Gastrocnemius medialis (tissue), 4 donors: ENCODE measurements around the gene ADAMTSL3. TPM values are rescaled to one million over a fixed set of nuclear protein-coding genes. Genes with fewer than 3 reads are reported as not detected.

Source experiments
- ATAC-seq, 2 donors: fragments of 150-250 bp; one replicate each; pipeline ENCODE4 v1.9.1; 2016
- DNase-seq, 2 donors: peaks; one replicate each; pipeline ENCODE4 v3.0.0-alpha.2; 2019
- H3K27ac ChIP-seq, 4 donors: fragments of 200-600 bp; sonication (generic); 1 replicate in 1 of 4; 2 replicates in 3 of 4; pipeline ENCODE4 v1.5.1; 2016 to 2018; ENCODE audit warnings: mild to moderate bottlenecking in 2 of 4, moderate library complexity in 1 of 4
- H3K27me3 ChIP-seq, 3 donors: fragments of 200-600 bp; sonication (generic) in 2 of 3; 1 replicate in 1 of 3; 2 replicates in 2 of 3; pipeline versions ENCODE4 v1.5.1 to v1.6.0; 2016 to 2019; ENCODE audit warnings: mild to moderate bottlenecking in 1 of 3, moderate library complexity in 1 of 3
- H3K36me3 ChIP-seq, 2 donors: fragments of 200-600 bp; sonication (generic) in 1 of 2; one replicate each; pipeline ENCODE4 v1.5.1; 2017 to 2018
- H3K4me1 ChIP-seq, 2 donors: fragments of 200-600 bp; sonication (generic) in 1 of 2; one replicate each; pipeline ENCODE4 v1.5.1; 2016 to 2017; ENCODE audit warnings: mild to moderate bottlenecking in 2 of 2
- H3K4me3 ChIP-seq, 4 donors: fragments of 200-600 bp; sonication (generic) in 3 of 4; 1 replicate in 1 of 4; 2 replicates in 3 of 4; pipeline ENCODE4 v1.5.1; 2016 to 2019; ENCODE audit warnings: mild to moderate bottlenecking in 2 of 4
- H3K9me3 ChIP-seq, 3 donors: fragments of 200-600 bp; sonication (generic) in 2 of 3; 1 replicate in 1 of 3; 2 replicates in 2 of 3; pipeline ENCODE4 v1.5.1; 2016 to 2019
- POLR2A ChIP-seq, 2 donors: fragments of 450-650 bp; IDR thresholded peaks; one replicate each; pipeline ENCODE4 v1.6.1; 2017; ENCODE audit warnings: antibody characterized with exemption in 2 of 2, mild to moderate bottlenecking in 2 of 2, moderate library complexity in 2 of 2
- in situ Hi-C, 4 donors: fragments of 200-750 bp; cut with MboI; loops; one replicate each; pipeline versions ENCODE4 v1.15.0 to v1.8.0; 2017; ENCODE audit warnings: low sequenced_read_pairs in 4 of 4
- intact Hi-C: fragments of 100-400 bp; cut with DNase I; formaldehyde crosslinking; loops from one replicate; pipeline ENCODE4 v1.15.1; 2023; ENCODE audit warnings: low total_unique reads
- total RNA-seq, 4 donors: library from RNA; depleted of rRNA; stranded (reverse); fragments of >200 nt; gene quantifications; one replicate each; pipeline versions ENCODE4 v1.1.0 to v1.2.3, GENCODE V29; 2016
- TF ChIP-seq, protein P1 (sequence below), 5 experiments: fragments of 450-650 bp in 3 of 5; fragments of 200-600 bp in 2 of 5; sonication (generic) in 2 of 5; IDR thresholded peaks in 4 of 5; conservative IDR thresholded peaks in 1 of 5; 1 replicate in 4 of 5; 2 replicates in 1 of 5; pipeline ENCODE4 v1.5.1; 2016 to 2019; ENCODE audit warnings: antibody characterized with exemption in 5 of 5, mild to moderate bottlenecking in 3 of 5, moderate library complexity in 3 of 5

Gene ADAMTSL3
- total RNA-seq, 4 donors from 2014 or later, result 0.66 to 2.9 (median 0.76) TPM

DNA sequence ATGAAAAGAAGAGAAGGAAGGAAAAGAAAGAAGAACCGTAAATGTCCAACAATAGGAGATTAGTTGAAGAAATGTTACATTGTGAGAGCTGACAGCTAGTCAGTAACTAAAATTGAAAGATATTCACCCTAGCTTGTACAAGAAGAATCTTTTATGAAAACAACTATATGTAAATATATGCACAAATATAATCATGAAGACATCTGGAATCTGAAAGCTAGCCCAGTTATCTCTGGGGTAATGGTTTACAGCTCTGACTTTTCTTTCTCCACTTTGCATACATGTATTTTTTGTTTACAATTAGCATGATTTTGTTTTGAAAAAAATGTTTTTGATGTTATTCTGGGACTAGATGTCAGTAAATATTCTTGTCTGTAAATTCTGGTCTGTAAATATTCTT, 37.1 kb upstream of the ADAMTSL3 start:
- Histone ChIP-seq H3K9me3 (no peaks in the 10 kb centered on the region), H3K4me3 (no peak overlapping the region), H3K4me1 (no peaks in the 10 kb centered on the region), H3K36me3 (no peaks in the 10 kb centered on the region), H3K27me3 (no peaks in the 10 kb centered on the region), H3K27ac (no peak overlapping the region)
- DNase-seq, result no peak
- in situ Hi-C loops, result no loop called here
- intact Hi-C loops, result no loop called here
- no peak for TF ChIP-seq POLR2A (IDR thresholded peaks at IDR 0.05)
- TF ChIP-seq, protein P1, sequence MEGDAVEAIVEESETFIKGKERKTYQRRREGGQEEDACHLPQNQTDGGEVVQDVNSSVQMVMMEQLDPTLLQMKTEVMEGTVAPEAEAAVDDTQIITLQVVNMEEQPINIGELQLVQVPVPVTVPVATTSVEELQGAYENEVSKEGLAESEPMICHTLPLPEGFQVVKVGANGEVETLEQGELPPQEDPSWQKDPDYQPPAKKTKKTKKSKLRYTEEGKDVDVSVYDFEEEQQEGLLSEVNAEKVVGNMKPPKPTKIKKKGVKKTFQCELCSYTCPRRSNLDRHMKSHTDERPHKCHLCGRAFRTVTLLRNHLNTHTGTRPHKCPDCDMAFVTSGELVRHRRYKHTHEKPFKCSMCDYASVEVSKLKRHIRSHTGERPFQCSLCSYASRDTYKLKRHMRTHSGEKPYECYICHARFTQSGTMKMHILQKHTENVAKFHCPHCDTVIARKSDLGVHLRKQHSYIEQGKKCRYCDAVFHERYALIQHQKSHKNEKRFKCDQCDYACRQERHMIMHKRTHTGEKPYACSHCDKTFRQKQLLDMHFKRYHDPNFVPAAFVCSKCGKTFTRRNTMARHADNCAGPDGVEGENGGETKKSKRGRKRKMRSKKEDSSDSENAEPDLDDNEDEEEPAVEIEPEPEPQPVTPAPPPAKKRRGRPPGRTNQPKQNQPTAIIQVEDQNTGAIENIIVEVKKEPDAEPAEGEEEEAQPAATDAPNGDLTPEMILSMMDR (IDR thresholded peaks at IDR 0.05 in 4 of 5, conservative IDR thresholded peaks at IDR 0.05 in 1 of 5), result no peak
- no peak for ATAC-seq

DNA sequence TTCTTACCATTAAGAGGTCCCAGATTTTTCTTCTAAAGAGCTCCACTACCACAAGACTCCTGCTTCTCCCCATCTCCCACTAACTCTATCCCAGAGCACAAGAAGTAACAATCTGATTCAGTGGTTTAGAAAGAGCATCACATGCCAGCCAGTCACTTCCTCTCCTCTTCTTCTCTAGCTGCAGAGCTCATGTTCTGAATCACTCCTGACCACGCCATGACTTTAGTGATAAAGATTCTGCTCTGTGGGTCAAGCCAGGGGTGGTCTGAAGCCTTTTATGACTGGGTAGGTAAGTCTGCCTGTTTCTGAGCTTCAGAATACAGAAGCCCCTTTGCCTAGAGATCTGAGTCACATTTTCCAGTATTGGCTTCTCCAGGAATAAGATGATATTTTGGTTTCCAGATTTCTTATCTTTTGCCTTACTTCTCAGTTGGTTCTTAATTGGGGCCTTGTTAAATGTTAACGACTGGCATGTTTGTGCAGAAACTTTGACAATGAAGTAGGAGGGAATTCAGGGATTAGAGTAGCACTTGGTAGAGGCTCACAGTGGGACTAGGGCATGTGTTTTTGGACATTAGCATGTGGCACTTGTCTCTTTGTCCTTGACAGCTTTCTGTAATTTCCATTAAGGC, 27.6 kb upstream of the ADAMTSL3 start:
- H3K4me3 ChIP-seq, result no peak overlapping the region
- intact Hi-C loops (no loop called here), in situ Hi-C loops (no loop called here)
- no peaks in the 10 kb centered on the region for H3K9me3 ChIP-seq
- no peaks in the 10 kb centered on the region for H3K27me3 ChIP-seq
- H3K4me1 ChIP-seq, result no peaks in the 10 kb centered on the region
- TF ChIP-seq, protein P1 (IDR thresholded peaks at IDR 0.05 in 4 of 5, conservative IDR thresholded peaks at IDR 0.05 in 1 of 5), result no peak
- TF ChIP-seq POLR2A (IDR thresholded peaks at IDR 0.05), result no peak
- no peaks in the 10 kb centered on the region for H3K36me3 ChIP-seq
- ATAC-seq (no peak), DNase-seq (no peak)
- H3K27ac ChIP-seq, result no peak overlapping the region

DNA sequence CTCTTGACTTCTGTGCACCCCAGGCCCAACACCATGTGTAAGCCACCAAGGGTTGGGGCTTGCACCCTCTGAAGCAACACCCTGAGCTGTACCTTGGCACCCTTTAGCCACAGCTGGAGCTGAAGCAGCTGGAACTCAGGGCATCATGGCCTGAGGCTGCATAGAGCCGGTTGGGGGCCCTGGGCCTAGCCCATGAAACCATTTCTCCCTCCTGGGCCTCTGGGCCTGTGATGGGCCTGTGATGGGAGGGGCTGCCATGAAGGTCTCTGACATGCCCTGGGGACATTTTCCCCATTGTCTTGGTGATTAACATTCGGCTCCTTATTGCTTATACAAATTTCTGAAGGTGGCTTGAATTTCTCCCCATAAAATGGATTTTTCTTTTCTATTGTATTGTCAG, 22.4 kb upstream of the ADAMTSL3 start:
- no peak for DNase-seq
- Histone ChIP-seq H3K27ac (no peak overlapping the region), H3K36me3 (no peaks in the 10 kb centered on the region), H3K9me3 (no peaks in the 10 kb centered on the region), H3K4me1 (no peaks in the 10 kb centered on the region), H3K27me3 (no peaks in the 10 kb centered on the region), H3K4me3 (no peak overlapping the region)
- in situ Hi-C loops, result no loop called here
- TF ChIP-seq POLR2A (IDR thresholded peaks at IDR 0.05), result no peak
- TF ChIP-seq, protein P1 (IDR thresholded peaks at IDR 0.05 in 4 of 5, conservative IDR thresholded peaks at IDR 0.05 in 1 of 5), result no peak
- intact Hi-C loops, result no loop called here
- no peak for ATAC-seq

DNA sequence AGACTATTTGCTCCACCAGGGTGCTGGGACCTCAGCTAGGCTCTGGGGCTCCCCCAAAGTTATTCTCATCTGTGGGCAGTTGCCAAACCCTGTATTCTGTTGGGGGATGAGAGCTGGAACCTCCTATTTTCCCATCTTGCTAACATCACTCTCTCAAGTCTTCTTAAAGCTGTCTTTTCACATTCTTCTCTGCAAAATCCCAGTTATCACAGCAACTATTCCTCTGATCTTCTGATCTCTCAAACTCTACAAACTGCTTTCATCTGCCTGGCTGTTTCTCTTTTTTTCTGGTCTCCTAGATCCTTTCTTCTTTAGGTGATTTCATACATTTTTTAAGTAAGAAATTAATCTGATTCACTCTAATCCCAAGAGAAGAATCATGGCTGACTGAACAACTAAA, 10.7 kb upstream of the ADAMTSL3 start:
- DNase-seq, result no peak
- in situ Hi-C loops (no loop called here), intact Hi-C loops (no loop called here)
- H3K27ac ChIP-seq, result no peak overlapping the region
- H3K4me1 ChIP-seq, result no peaks in the 10 kb centered on the region
- no peak for TF ChIP-seq POLR2A (IDR thresholded peaks at IDR 0.05)
- TF ChIP-seq, protein P1 (IDR thresholded peaks at IDR 0.05 in 4 of 5, conservative IDR thresholded peaks at IDR 0.05 in 1 of 5), result no peak
- H3K4me3 ChIP-seq, result no peak overlapping the region
- ATAC-seq, result no peak
- no peaks in the 10 kb centered on the region for H3K9me3 ChIP-seq
- no peaks in the 10 kb centered on the region for H3K27me3 ChIP-seq
- H3K36me3 ChIP-seq, result no peaks in the 10 kb centered on the region

DNA sequence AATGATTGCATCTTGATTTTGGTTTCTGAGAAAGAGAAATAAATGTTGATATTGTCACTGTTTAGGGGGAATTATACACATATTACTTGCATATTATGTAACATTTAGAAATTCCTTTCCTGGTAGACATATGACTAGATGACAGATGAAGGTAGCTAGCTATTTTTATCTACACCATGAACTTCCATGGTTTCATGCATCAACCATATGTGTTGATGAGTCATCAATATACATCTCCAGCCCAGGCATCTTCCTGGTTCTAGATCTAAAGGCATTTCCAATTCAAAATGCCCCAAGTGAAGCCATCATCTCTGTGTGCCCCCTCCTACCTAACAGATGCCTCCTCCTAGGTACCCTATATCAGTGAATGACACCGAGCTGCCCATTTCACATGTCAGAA, 9.5 kb upstream of the ADAMTSL3 start:
- intact Hi-C loops, result no loop called here
- no peak for TF ChIP-seq POLR2A (IDR thresholded peaks at IDR 0.05)
- TF ChIP-seq, protein P1 (IDR thresholded peaks at IDR 0.05 in 4 of 5, conservative IDR thresholded peaks at IDR 0.05 in 1 of 5), result no peak
- Histone ChIP-seq H3K27ac (no peak overlapping the region), H3K4me3 (no peak overlapping the region), H3K36me3 (no peaks in the 10 kb centered on the region), H3K27me3 (no peaks in the 10 kb centered on the region), H3K4me1 (no peaks in the 10 kb centered on the region), H3K9me3 (no peaks in the 10 kb centered on the region)
- no peak for ATAC-seq
- in situ Hi-C loops, result no loop called here
- DNase-seq, result no peak
